ENCODE data around the gene P2RX3.
A peak's percentile ranks its signal among the peaks of the same experiment; 100 is the strongest.
"Not testable (repeated sequence)": the region's sequence is repeated elsewhere in the genome, so short reads cannot be mapped to it uniquely, and the experiment has no call there.

The P2RX3 gene

GRCh38 chr11:57325735-57326048 is 12.5 kb upstream of the P2RX3 start:
- no peak for DNase-seq

DNA sequence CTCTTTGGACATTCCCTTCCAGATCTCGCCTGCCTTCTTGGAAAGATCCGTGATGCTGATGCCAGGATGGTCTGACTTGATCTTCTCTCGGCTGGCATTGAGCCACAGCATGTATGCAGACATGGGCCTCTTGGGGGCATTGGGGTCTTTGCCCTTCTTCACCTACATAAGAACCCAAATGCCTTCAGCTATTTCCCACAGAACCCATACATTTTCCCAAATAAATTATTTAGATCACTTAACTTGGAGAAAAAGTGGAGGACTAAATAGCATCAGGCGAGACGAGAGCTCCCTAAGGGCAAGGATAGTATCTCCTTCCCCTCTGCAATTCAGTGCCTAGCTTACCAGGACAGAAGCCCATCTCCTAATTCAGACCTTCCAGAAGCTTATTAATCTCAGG is 10.4 kb upstream of the P2RX3 start:
- DNase-seq: no peak

GRCh38 chr11:57330029-57330428 is 8.1 kb upstream of the P2RX3 start:
- no peak for DNase-seq

DNA sequence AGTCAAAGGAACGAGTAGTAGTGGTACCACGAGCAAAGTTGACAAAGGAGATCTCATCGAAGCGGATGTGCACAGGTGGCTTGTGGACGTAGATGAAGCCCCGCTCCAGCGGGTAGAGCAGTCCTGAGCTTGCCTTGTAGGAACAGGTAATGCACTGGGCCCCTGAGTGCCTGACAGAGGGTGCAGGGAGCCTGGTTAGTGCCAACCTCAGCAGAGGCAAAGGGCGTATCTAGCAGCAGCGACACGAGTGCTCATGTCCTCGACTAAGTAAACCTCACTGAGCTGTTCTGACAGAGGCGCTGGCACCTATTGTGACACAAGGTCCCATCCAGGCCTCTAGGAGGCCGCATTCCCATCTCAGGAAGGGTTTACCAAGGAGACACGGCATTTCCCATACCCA is 6.4 kb upstream of the P2RX3 start:
- no peak for DNase-seq

DNA sequence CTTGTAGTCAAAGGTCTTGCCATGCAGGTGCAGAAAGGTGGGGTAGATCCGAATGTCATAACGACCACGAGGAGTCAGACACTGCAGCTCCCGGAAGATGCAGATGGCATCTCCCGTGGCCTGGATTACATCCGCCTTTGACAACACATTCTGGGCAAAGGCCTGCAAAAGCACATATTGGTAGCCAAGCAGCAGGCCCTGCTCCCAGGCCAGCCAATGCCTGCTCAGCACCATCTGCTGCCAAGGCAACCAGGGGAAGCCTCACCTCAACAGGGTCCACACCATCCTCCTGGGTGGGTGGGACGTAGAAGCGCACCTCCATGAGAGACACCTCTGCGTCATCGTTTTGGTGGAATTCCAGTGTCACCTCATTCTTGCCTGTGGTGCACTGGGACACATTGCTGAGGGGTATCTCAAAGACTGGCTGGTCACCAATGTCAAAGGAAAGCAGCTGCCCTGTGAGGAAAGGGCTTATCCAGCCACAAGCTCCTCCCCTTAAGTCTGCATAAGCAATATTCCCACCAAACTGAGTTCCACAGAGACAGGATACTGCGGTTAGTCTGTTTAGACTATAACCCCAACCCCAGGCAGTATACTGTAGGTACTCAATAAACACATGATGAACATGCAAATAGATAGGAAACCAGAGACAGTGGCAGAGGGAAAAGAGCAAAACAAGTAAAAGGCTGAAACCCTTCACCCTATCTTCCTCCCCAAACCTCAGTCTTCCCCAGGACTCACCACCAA is 5.3 kb upstream of the P2RX3 start:
- DNase-seq: no peak

DNA sequence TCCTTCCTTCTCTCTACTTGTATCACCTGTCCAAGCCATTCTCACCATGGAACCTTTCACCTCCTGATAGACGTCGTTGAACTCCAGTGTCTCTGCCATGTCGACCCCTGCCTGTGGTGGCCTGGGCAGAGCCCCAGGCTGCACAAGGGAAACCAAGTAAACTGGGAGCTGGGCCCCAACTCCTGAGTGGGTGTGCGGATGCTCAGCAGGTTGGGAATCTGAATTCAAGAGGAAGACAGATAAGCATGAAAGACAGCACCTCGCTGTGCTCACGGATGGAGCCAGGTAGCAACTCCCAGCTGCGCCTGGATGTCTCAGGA is 3.2 kb upstream of the P2RX3 start:
- DNase-seq: no peak

GRCh38 chr11:57335343-57336110 is 2.6 kb upstream of the P2RX3 start, which contains the start of gene SSRP1:
SSRP1 (minus strand) TSS chr11:57335892; CDS start chr11:57335121, 771 bp downstream.
- peak; percentile 92 for DNase-seq

DNA sequence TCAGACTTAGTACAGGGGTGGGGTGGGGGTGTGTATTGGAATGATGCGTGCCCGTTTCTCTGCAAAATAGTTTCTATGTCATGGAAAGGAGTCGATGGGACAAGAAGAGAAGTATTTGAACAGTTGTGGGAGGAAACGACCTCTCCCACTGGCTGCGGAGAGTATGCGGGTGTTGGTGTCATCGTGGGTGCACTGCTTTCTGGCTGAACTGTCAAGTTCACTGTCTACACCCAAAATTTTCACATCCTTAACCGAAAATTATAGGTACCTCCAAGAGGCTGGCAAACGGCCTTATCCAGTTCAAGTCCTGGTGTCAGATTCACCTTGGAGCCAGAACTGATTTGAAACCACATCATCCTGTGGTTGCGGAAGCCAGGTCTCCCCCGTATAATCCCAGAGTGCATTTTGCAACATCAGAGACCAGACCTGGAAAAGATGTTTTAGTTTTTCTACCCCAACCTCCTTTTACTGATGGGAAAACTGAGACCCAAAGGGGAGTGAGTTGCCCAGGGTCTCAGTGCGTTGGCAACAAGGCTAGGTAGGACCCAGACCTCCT is 2.0 kb upstream of the P2RX3 start:
- no peak for DNase-seq

- DNase-seq: not testable (repeated sequence)
Observed at GRCh38 chr11:57336856-57337255, 1.3 kb upstream of the P2RX3 start.

DNA sequence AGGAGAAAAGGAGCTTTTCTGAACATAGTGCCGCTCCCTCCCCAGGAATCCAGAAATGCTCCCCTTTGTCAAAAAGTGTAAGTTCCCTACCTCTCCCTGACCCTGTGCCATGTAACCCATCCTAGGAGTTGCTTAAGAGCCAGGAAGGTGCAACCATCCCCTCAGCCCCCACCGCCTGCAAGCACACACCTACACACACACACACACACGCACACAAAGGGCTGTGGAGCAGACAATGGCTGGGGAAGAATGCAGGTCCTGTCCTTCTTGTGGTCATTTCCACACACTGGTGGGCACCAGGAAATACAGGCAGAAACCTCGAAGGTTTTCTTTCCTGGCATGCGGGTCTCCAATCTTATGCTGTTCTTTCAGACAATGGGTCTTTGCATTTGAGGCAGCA is 1.2 kb downstream of the P2RX3 start:
- DNase-seq: no peak

DNA sequence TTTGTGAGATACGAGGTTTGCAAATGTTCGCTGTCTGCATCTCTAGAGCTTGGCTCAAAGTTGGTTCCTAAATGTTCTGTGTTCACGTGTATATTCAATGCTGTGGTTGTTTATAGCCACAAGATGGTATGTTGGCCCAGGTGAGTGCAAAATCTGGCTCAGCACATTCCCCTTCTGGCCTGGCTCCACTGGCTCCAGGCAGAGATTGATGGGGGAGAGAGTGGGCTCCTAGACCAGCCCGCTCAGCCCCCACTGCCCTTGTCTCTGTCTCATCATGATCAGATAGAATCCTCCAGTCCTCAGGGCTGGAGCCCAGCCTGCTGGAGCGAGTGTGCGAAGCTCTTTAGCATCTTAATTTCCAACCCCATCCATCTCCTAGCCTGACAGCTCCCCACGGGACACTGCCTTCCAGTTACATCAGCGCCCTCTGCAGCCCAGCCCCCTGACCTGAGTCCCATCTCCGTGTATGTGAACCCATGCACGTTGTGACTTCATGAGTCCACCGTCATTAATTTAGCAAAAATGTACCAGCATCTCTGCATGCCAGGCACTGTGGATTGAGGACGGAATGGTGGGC is 2.0 kb downstream of the P2RX3 start:
- DNase-seq: no peak

DNA sequence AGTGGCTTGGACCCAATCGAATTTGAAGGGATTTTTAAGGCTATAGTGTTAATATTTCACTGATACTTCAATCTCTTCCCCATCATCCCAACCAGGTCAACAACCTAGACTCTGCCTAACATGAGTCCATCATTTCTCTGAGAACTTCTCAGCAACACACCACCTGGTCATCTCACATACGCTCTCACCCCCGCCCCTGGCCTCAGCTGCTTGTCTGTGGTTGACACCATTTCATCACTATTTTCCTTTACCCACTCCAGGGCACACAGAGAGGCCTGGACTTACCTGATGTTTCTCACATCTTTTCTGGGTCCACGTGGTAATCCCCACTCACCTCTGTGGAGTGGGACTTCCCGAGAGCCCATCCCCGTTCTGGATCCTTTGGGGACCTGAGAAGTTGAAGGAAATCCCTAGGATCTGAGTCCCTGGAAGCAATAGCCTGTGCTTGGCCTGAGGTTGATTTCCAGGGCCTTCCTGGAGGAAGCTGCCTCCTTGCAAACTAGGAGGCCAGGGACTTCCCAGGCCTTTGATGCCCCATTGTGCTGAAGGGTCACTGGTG is 3.2 kb downstream of the P2RX3 start:
- DNase-seq: no peak

- no peak for DNase-seq
Observed at GRCh38 chr11:57342702-57343101, 4.5 kb downstream of the P2RX3 start.

- no peak for DNase-seq
Observed at GRCh38 chr11:57343825-57344224, 5.7 kb downstream of the P2RX3 start.

GRCh38 chr11:57344826-57345225 is 6.7 kb downstream of the P2RX3 start:
- DNase-seq: no peak

DNA sequence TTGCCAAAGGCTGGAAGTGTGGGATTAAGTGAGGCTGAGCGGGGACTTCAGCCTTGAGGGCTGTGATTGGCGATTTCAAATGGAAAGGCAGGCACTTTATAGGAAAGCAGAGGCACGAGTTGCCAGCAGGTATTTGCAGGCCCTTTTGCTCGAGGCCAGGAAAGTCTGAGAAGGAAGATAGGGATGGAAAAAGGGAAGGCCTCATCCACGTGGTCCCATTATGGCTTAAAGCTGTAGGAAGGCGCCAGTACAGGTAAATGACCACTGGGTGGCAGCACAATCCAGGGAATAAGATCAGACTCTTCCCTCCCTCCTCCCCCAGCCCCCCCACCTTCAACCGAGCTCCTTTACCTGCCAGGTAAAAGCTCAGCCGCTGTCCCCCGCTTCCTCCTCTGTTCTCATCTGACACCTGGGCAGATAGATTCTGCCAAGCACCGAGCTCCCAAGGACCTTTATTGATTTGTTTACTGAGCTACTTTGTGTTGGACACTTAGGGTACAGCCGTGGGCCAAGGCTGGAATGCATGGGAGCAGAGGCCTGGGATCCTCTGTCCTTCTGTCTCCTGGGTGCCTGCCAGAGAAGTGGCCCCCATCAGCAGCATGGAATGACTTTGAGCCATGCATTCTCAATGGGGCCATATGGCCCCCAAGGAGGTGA is 7.5 kb downstream of the P2RX3 start:
- peak; percentile 78 for DNase-seq

DNA sequence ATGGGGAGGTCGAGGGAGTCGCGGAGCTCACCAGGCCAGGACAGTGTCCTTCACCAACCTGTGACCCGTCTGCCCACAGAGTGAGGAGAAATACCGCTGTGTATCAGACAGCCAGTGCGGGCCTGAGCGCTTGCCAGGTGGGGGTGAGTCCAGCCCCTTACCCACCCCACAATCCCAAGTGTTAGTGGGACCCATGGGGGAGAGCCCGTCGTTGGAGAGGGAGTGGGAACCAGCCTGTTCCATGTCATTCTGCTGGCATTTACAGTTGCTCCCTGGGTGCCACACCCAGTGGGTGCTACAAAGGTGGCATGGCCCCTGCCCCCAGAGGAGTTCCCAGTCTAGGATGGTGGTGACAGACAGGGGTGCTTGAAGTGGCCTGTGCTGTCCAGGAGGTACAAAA is 9.2 kb downstream of the P2RX3 start:
- no peak for DNase-seq

- no peak for DNase-seq
Observed at GRCh38 chr11:57348052-57348451, 9.9 kb downstream of the P2RX3 start.

- no peak for DNase-seq
Observed at GRCh38 chr11:57348636-57349313, 10.6 kb downstream of the P2RX3 start.

GRCh38 chr11:57349491-57350274 is 11.5 kb downstream of the P2RX3 start:
- DNase-seq: peak; percentile 53

- no peak for DNase-seq
Observed at GRCh38 chr11:57353036-57353435, 14.9 kb downstream of the P2RX3 start.

GRCh38 chr11:57353446-57353845 is 15.3 kb downstream of the P2RX3 start:
- no peak for DNase-seq
